Heart left ventricle (tissue), 16 donors: ENCODE results near the gene ZNF862. TPM values are rescaled to one million over a fixed set of nuclear protein-coding genes. Genes with fewer than 3 reads are reported as not detected.
"Not testable (repeated sequence)": the region's sequence is repeated elsewhere in the genome, so short reads cannot be mapped to it uniquely, and the experiment has no call there.

ENCODE experiments used
- ATAC-seq, 4 donors: fragments of 200-7000 bp; cut with Tn5 transposase; one replicate each; pipeline ENCODE4 v1.9.1; 2020 to 2022; ENCODE audit warnings: moderate library complexity in 4 of 4, mild to moderate bottlenecking in 3 of 4, moderate number of reproducible peaks in 1 of 4
- DNase-seq, 5 donors: peaks; one replicate each; pipeline ENCODE4 v3.0.0-alpha.2; 2020
- H3K27ac ChIP-seq, 12 donors: fragments of 200-600 bp; sonication (generic) in 4 of 12; one replicate each; pipeline versions ENCODE4 v1.5.0 to v1.8.0; 2016 to 2022; ENCODE audit warnings: mild to moderate bottlenecking in 2 of 12
- H3K27me3 ChIP-seq, 9 donors: fragments of 200-600 bp; sonication (generic) in 2 of 9; one replicate each; pipeline versions ENCODE4 v1.5.1 to v1.8.0; 2016 to 2022; ENCODE audit warnings: mild to moderate bottlenecking in 3 of 9
- H3K36me3 ChIP-seq, 9 donors: fragments of 200-600 bp; sonication (generic) in 2 of 9; one replicate each; pipeline versions ENCODE4 v1.5.0 to v1.8.0; 2018 to 2022; ENCODE audit warnings: mild to moderate bottlenecking in 2 of 9
- H3K4me1 ChIP-seq, 12 donors: fragments of 200-600 bp; sonication (generic) in 4 of 12; one replicate each; pipeline versions ENCODE4 v1.5.0 to v1.8.0; 2016 to 2022; ENCODE audit warnings: mild to moderate bottlenecking in 3 of 12
- H3K4me3 ChIP-seq, 12 donors: fragments of 200-600 bp; sonication (generic) in 4 of 12; one replicate each; pipeline versions ENCODE4 v1.5.0 to v1.8.0; 2017 to 2022; ENCODE audit warnings: mild to moderate bottlenecking in 9 of 12, moderate library complexity in 4 of 12
- H3K9me3 ChIP-seq, 12 donors: fragments of 200-600 bp; sonication (generic) in 4 of 12; one replicate each; pipeline versions ENCODE4 v1.5.0 to v1.8.0; 2016 to 2022; ENCODE audit warnings: mild to moderate bottlenecking in 1 of 12
- CTCF ChIP-seq, 12 donors: fragments of 200-600 bp; sonication (generic) in 4 of 12; IDR thresholded peaks; one replicate each; pipeline versions ENCODE4 v1.5.0 to v1.8.0; 2018 to 2022; ENCODE audit warnings: antibody characterized with exemption in 12 of 12, mild to moderate bottlenecking in 5 of 12
- POLR2A ChIP-seq, 2 donors: fragments of 450-650 bp; IDR thresholded peaks; one replicate each; pipeline ENCODE4 v1.6.1; 2017; ENCODE audit warnings: antibody characterized with exemption in 2 of 2, mild to moderate bottlenecking in 2 of 2, moderate library complexity in 2 of 2
- WGBS, 4 donors: extraction: QIAGEN DNeasy Blood & Tissue Kit in 2 of 4; methylation state at CpG; one replicate each; pipeline versions ENCODE4 v1.1.5 to v1.1.7; 2013 to 2018; 5-methylcytosine and 5-hydroxymethylcytosine counted together
- intact Hi-C, 10 donors: fragments of 100-400 bp; cut with DNase I; formaldehyde crosslinking; loops; one replicate each; pipeline versions ENCODE4 v1.11.1 to v1.14.2; 2022
- polyA plus RNA-seq, 2 donors: library from polyadenylated mRNA; stranded (reverse); fragments of 200-250 nt; gene quantifications; one replicate each; pipeline ENCODE4 v1.2.3, GENCODE V29; 2013
- total RNA-seq, 9 donors: library from RNA; depleted of rRNA in 2 of 9; stranded (reverse); fragments of >200 nt in 2 of 9; fragmentation: NEBNext Ultra II Directional in 3 of 9; extraction: Animal tissue kit (Norgen Biotek cat#: 25700) in 3 of 9; gene quantifications; one replicate each; pipeline versions ENCODE4 v1.1.0 to v1.2.4, GENCODE V29; 2016 to 2023
- donor health status: ischemic (EF 13 %, LVEDD 7.1; RV severe dilation, severe dysfunction).
- donor health status: healthy with polysubstance abuse.
- donor health status: DM: no; HTN: yes; CAD: no.
- donor health status: DM: no; HTN: no; CAD: no.
- donor health status: ischemic (EF 25% LVEDD 6.9; RV normal size, moderate dysfunction).
- donor health status: ischemic (EF 25% LVEDD 5.7; RV mildly dilated, moderate dysfunction).
- donor health status: healthy.
- donor health status: DM: yes; HTN: yes; CAD: no.
- donor health status: ischemic (EF 35%, LVEDD 5.7; RV mildly dilated, moderate dysfunction).
- donor health status: nonischemic (EF 11% LVEDD 7.7; RV severe dilation, severe dysfunction).
- donor health status: DM: yes; HTN: yes; CAD: no.
- donor health status: PGD.
- donor health status: ischemic (EF 29% LVEDD 5.4; RV normal size, mild dysfunction).
- donor health status: nonischemic (EF 23%, LVEDD 6.1; RV moderate dilation, normal function).

Gene ZNF862
- total and polyA plus RNA-seq, 11 donors, result 6.9 to 18.1 (median 9.1) TPM

GRCh38 chr7:149826344-149827088 lies 11.7 kb upstream of the ZNF862 start:
- no peaks in the 10 kb centered on the region for H3K36me3 ChIP-seq
- WGBS, 4 donors, result 72 to 90% (median 83%) methylated on average over 3 to 12 of the region's 12 CpGs
- no peaks in the 10 kb centered on the region for H3K4me1 ChIP-seq
- no peak overlapping the region for H3K27ac ChIP-seq
- intact Hi-C loops, result no loop called here
- ATAC-seq, result no peak
- no peak overlapping the region for H3K4me3 ChIP-seq
- no peaks in the 10 kb centered on the region for H3K9me3 ChIP-seq
- no peak for TF ChIP-seq CTCF (IDR thresholded peaks at IDR 0.05)
- no peak for TF ChIP-seq POLR2A (IDR thresholded peaks at IDR 0.05)
- H3K27me3 ChIP-seq, result no peaks in the 10 kb centered on the region
- DNase-seq, result peak in 2 of 5 donors; percentile 13 to 15

GRCh38 chr7:149827089-149827981 lies 10.8 kb upstream of the ZNF862 start:
- TF ChIP-seq CTCF (IDR thresholded peaks at IDR 0.05), result no peak
- TF ChIP-seq POLR2A (IDR thresholded peaks at IDR 0.05), result no peak
- Histone ChIP-seq H3K4me3 (no peak overlapping the region), H3K36me3 (no peaks in the 10 kb centered on the region), H3K27me3 (peaks cover 0 to 3% (median 0%) of the 10 kb centered on the region in 9 donors), H3K27ac (no peak overlapping the region), H3K9me3 (no peaks in the 10 kb centered on the region), H3K4me1 (no peaks in the 10 kb centered on the region)
- DNase-seq (peak in 2 of 5 donors; percentile 17 to 62), ATAC-seq (no peak)
- intact Hi-C loops, result no loop called here
- 72 to 86% (median 84%) methylated on average over 15 to 23 of the region's 23 CpGs for WGBS, 4 donors

- no peak for TF ChIP-seq POLR2A (IDR thresholded peaks at IDR 0.05)
- no peak for TF ChIP-seq CTCF (IDR thresholded peaks at IDR 0.05)
- Histone ChIP-seq H3K27me3 (peaks cover 0 to 6% (median 0%) of the 10 kb centered on the region in 9 donors), H3K4me3 (no peak overlapping the region), H3K4me1 (no peaks in the 10 kb centered on the region), H3K9me3 (no peaks in the 10 kb centered on the region), H3K36me3 (no peaks in the 10 kb centered on the region), H3K27ac (no peak overlapping the region)
- 85 to 91% (median 87%) methylated on average over 19 of the region's 19 CpGs for WGBS, 4 donors
- DNase-seq, result peak in 1 of 5 donors; percentile 21
- ATAC-seq, result no peak
- intact Hi-C loops, result no loop called here
Measured at GRCh38 chr7:149828357-149829309, 9.5 kb upstream of the ZNF862 start.

- H3K4me3 ChIP-seq, H3K36me3 ChIP-seq, H3K27ac ChIP-seq, H3K4me1 ChIP-seq, ATAC-seq, H3K9me3 ChIP-seq, H3K27me3 ChIP-seq: not testable (repeated sequence)
- DNase-seq, result peak in 1 of 5 donors; percentile 4
- intact Hi-C loops, result loop anchor here in 3 of 10 donors (10.0 kb wide), 3 partner anchors 56 to 546 kb away; partner anchors contain the start of gene ZNF467 (in 1 of the 3)
- WGBS, 4 donors, result 37 to 47% (median 43%) methylated on average over 1 of the region's 1 CpG
Measured at GRCh38 chr7:149830527-149830926, 7.6 kb upstream of the ZNF862 start.
